ENCODE data around the gene TAC4. TPM values are rescaled to one million over a fixed set of nuclear protein-coding genes. Genes with fewer than 3 reads are reported as not detected.
A peak's percentile ranks its signal among the peaks of the same experiment; 100 is the strongest.

The TAC4 gene
- total RNA-seq, 1 experiment from 2014 or later = not detected

- no peak overlapping the region for H2AK5ac ChIP-seq (ENCODE audit: insufficient read length, low read length)
- Mint-ChIP-seq H3K9me3 (no peaks in the 10 kb centered on the region; a peak in 1 of 5 replicates), H3K36me3 (ENCODE audit: insufficient read depth in 1 of 3, low read depth in 3 of 3) (no peaks in the 10 kb centered on the region), H3K27ac (peak overlapping the region in 1 of 3 experiments; percentile 26; a peak in 2 of 7 replicates), H3K27me3 (ENCODE audit: low read depth) (peaks cover 28% of the 10 kb centered on the region), H3K4me1 (peaks cover 20 to 42% of the 10 kb centered on the region in 2 experiments), H3K4me3 (no peak overlapping the region; a peak in 2 of 5 replicates)
- H3K79me2 ChIP-seq (ENCODE audit: insufficient read depth, low read length) = no peaks in the 10 kb centered on the region
- no peaks in the 10 kb centered on the region for H4K20me1 ChIP-seq (ENCODE audit: control insufficient read depth, insufficient read depth, insufficient read length)
- H4K8ac ChIP-seq (replicated peaks; ENCODE audit: insufficient read length, low read depth, low read length) = no peak overlapping the region
- H2AFZ ChIP-seq (ENCODE audit: low read length) = no peak overlapping the region
- H2BK120ac ChIP-seq (ENCODE audit: low read depth, low read length, poor library complexity, severe bottlenecking) = no peak overlapping the region
- no peaks in the 10 kb centered on the region for H3K23me2 ChIP-seq (ENCODE audit: insufficient read length, low read depth, low read length, poor library complexity, severe bottlenecking)
- no peak overlapping the region for H3K4me2 ChIP-seq (ENCODE audit: insufficient read depth, insufficient read length, low read length)
- no peak overlapping the region for H2BK5ac ChIP-seq (ENCODE audit: insufficient read length, low read length)
- H4K5ac ChIP-seq (ENCODE audit: insufficient read length, low read depth, low read length) = no peak overlapping the region
- no peak overlapping the region for H2BK20ac ChIP-seq (ENCODE audit: low read depth, low read length, poor library complexity, severe bottlenecking)
- H3K4me1 ChIP-seq (ENCODE audit: insufficient read depth, low read length) = peaks cover 1% of the 10 kb centered on the region; the same call in 1 of the 2 replicates
- H3K27me3 ChIP-seq (ENCODE audit: insufficient read depth, low read length) = peaks cover 5% of the 10 kb centered on the region; the same call in 1 of the 2 replicates
- H3K14ac ChIP-seq (ENCODE audit: insufficient read depth, low read length) = no peak overlapping the region
- DNase-seq = no peak
- H3K4ac ChIP-seq (ENCODE audit: low read depth, low read length) = no peak overlapping the region
- no peak overlapping the region for H2BK12ac ChIP-seq (ENCODE audit: insufficient read length, low read depth, low read length)
- no peak overlapping the region for H3K23ac ChIP-seq (ENCODE audit: insufficient read length, low read depth, low read length)
- no peaks in the 10 kb centered on the region for H3K79me1 ChIP-seq (ENCODE audit: insufficient read depth, low read depth, low read length, poor library complexity, severe bottlenecking)
- H3K56ac ChIP-seq (ENCODE audit: insufficient read length, low read depth, low read length) = no peak overlapping the region
- no peak for TF ChIP-seq CTCF (conservative IDR thresholded peaks at IDR 0.05)
- H2BK15ac ChIP-seq (ENCODE audit: low read depth, low read length) = no peak overlapping the region
- no peak overlapping the region for H3T11ph ChIP-seq (ENCODE audit: low read length)
- no peak overlapping the region for H3K18ac ChIP-seq (ENCODE audit: insufficient read length, low read depth, low read length)
- no peak overlapping the region for H3K9ac ChIP-seq (ENCODE audit: extremely low read depth, insufficient read length, low read length)
- no CpG with 5 or more reads among the region's 9 CpGs for WGBS (ENCODE audit: extremely low coverage, insufficient read length, low lambda C conversion rate)
- no peaks in the 10 kb centered on the region for H3K9me3 ChIP-seq (ENCODE audit: control insufficient read depth, low read depth, low read length)
- H4K91ac ChIP-seq (ENCODE audit: insufficient read length, low read depth, low read length) = no peak overlapping the region
- no peak overlapping the region for H3K27ac ChIP-seq (ENCODE audit: insufficient read length, low read depth, low read length)
Observed at GRCh38 chr17:49887744-49888360, 40.0 kb upstream of the TAC4 start.
